GM18519 (cell line): ENCODE results near the gene MYLK4.

Source experiments
- ATAC-seq: cut with Tn5 transposase; IDR thresholded peaks from one replicate; pipeline ENCODE4 v1.9.1; 2021; ENCODE audit warnings: mild to moderate bottlenecking, moderate library complexity; ENCODE audit not compliant: unreplicated experiment, low FRiP score

MYLK4 gene

GRCh38 chr6:2666906-2667575 is 83.7 kb downstream of the MYLK4 start:
- ATAC-seq = no peak

GRCh38 chr6:2665146-2666070 is 85.3 kb downstream of the MYLK4 start:
- ATAC-seq = no peak

GRCh38 chr6:2663123-2663522 is 87.6 kb downstream of the MYLK4 start:
- ATAC-seq = no peak

- no peak for ATAC-seq
These were observed 89.1 kb downstream of the MYLK4 start for GRCh38 chr6:2661651-2662050.

- ATAC-seq = no peak
These were observed 90.8 kb downstream of the MYLK4 start for GRCh38 chr6:2659882-2660281.

- no peak for ATAC-seq
These were observed 91.3 kb downstream of the MYLK4 start for GRCh38 chr6:2659381-2659780.

- no peak for ATAC-seq
These were observed 91.9 kb downstream of the MYLK4 start for GRCh38 chr6:2658788-2659187.

GRCh38 chr6:2656460-2657079 is 94.2 kb downstream of the MYLK4 start:
- no peak for ATAC-seq

GRCh38 chr6:2655844-2656433 is 94.8 kb downstream of the MYLK4 start:
- no peak for ATAC-seq

- ATAC-seq = no peak
These were observed 97.2 kb downstream of the MYLK4 start for GRCh38 chr6:2653369-2654032.

- no peak for ATAC-seq
These were observed 98.1 kb downstream of the MYLK4 start for GRCh38 chr6:2652611-2653010.

GRCh38 chr6:2651961-2652360 is 98.8 kb downstream of the MYLK4 start:
- ATAC-seq = no peak

GRCh38 chr6:2651536-2651935 is 99.2 kb downstream of the MYLK4 start:
- ATAC-seq = no peak

GRCh38 chr6:2646346-2646745 is 104.4 kb downstream of the MYLK4 start:
- no peak for ATAC-seq

- ATAC-seq = no peak
These were observed 106.7 kb downstream of the MYLK4 start for GRCh38 chr6:2643935-2644539.

GRCh38 chr6:2643130-2643529 is 107.6 kb downstream of the MYLK4 start:
- ATAC-seq = no peak

GRCh38 chr6:2641044-2641725 is 109.5 kb downstream of the MYLK4 start:
- ATAC-seq = no peak

GRCh38 chr6:2640551-2640950 is 110.2 kb downstream of the MYLK4 start:
- ATAC-seq = no peak

- no peak for ATAC-seq
These were observed 110.8 kb downstream of the MYLK4 start for GRCh38 chr6:2639896-2640295.

GRCh38 chr6:2639167-2639566 is 111.6 kb downstream of the MYLK4 start:
- ATAC-seq = no peak
